Occipital lobe (tissue), 2 donors: ENCODE results near the gene CNTNAP2. TPM values are rescaled to one million over a fixed set of nuclear protein-coding genes. Genes with fewer than 3 reads are reported as not detected.
"Not testable (repeated sequence)": the region's sequence is repeated elsewhere in the genome, so short reads cannot be mapped to it uniquely, and the experiment has no call there.

Source experiments
- DNase-seq: peaks from one replicate; lab custom pipeline; 2025; lab: John Stamatoyannopoulos, UW
- total RNA-seq: library from RNA; depleted of rRNA; stranded (reverse); fragments of >200 nt; gene quantifications from one replicate; pipeline ENCODE4 v1.2.3, GENCODE V29; 2014

Gene CNTNAP2
- total RNA-seq, 1 donor from 2014 or later, result 37.3 TPM

GRCh38 chr7:148422030-148422429, 2305.4 kb downstream of the CNTNAP2 start:
- no peak for DNase-seq

- not testable (repeated sequence) for DNase-seq
Observed at GRCh38 chr7:148426393-148426792, 2309.8 kb downstream of the CNTNAP2 start.

- not testable (repeated sequence) for DNase-seq
Observed at GRCh38 chr7:148430690-148431089, 2314.1 kb downstream of the CNTNAP2 start.

- no peak for DNase-seq
Observed at GRCh38 chr7:148433521-148434180, 2317.1 kb downstream of the CNTNAP2 start.

GRCh38 chr7:148434181-148434757, 2317.7 kb downstream of the CNTNAP2 start:
- no peak for DNase-seq

GRCh38 chr7:148434887-148435286, 2318.3 kb downstream of the CNTNAP2 start:
- DNase-seq, result no peak

- DNase-seq, result no peak
Observed at GRCh38 chr7:148435715-148436114, 2319.1 kb downstream of the CNTNAP2 start.

GRCh38 chr7:148436135-148436534, 2319.5 kb downstream of the CNTNAP2 start:
- no peak for DNase-seq

- no peak for DNase-seq
Observed at GRCh38 chr7:148436571-148436970, 2320.0 kb downstream of the CNTNAP2 start.

GRCh38 chr7:148437043-148437442, 2320.4 kb downstream of the CNTNAP2 start:
- no peak for DNase-seq

- DNase-seq, result no peak
Observed at GRCh38 chr7:148442141-148442655, 2325.6 kb downstream of the CNTNAP2 start.

GRCh38 chr7:148442933-148443332, 2326.3 kb downstream of the CNTNAP2 start:
- DNase-seq, result no peak

- no peak for DNase-seq
Observed at GRCh38 chr7:148445260-148446044, 2328.9 kb downstream of the CNTNAP2 start.

- DNase-seq, result no peak
Observed at GRCh38 chr7:148447221-148447849, 2330.7 kb downstream of the CNTNAP2 start.

- DNase-seq, result not testable (repeated sequence)
Observed at GRCh38 chr7:148451526-148451925, 2334.9 kb downstream of the CNTNAP2 start.

- no peak for DNase-seq
Observed at GRCh38 chr7:148456351-148456750, 2339.8 kb downstream of the CNTNAP2 start.

GRCh38 chr7:148457310-148457921, 2340.8 kb downstream of the CNTNAP2 start:
- DNase-seq, result no peak

GRCh38 chr7:148458263-148458662, 2341.7 kb downstream of the CNTNAP2 start:
- DNase-seq, result no peak

GRCh38 chr7:148461392-148462179, 2345.0 kb downstream of the CNTNAP2 start:
- DNase-seq, result no peak

GRCh38 chr7:148462774-148463173, 2346.2 kb downstream of the CNTNAP2 start:
- DNase-seq, result not testable (repeated sequence)

- DNase-seq, result no peak
Observed at GRCh38 chr7:148463210-148463609, 2346.6 kb downstream of the CNTNAP2 start.
